Measurements from ENCODE around the gene LDLRAD3. TPM values are rescaled to one million over a fixed set of nuclear protein-coding genes. Genes with fewer than 3 reads are reported as not detected.

LDLRAD3 gene
- total RNA-seq, 4 donors from 2014 or later, result 39.7 to 50.9 (median 46.0) TPM

- TF ChIP-seq POLR2AphosphoS5 (IDR thresholded peaks at IDR 0.05), result no peak
- TF ChIP-seq CTCF (IDR thresholded peaks at IDR 0.05), result no peak
- 93% methylated on average over 11 of the region's 11 CpGs for WGBS
- H3K27me3 ChIP-seq, result no peaks in the 10 kb centered on the region
- DNase-seq (ENCODE audit: low spot score in 2 of 2), result no peak
- no peak overlapping the region for H3K27ac ChIP-seq
- H3K9me3 ChIP-seq, result no peaks in the 10 kb centered on the region
- no peak overlapping the region for H3K4me3 ChIP-seq
- H3K4me1 ChIP-seq, result peaks cover 19% of the 10 kb centered on the region
- H3K36me3 ChIP-seq, result no peaks in the 10 kb centered on the region
Measured at GRCh38 chr11:36034551-36035331, 90.9 kb downstream of the LDLRAD3 start.

- peaks cover 16% of the 10 kb centered on the region for H3K4me1 ChIP-seq
- TF ChIP-seq POLR2AphosphoS5 (IDR thresholded peaks at IDR 0.05) (no peak), POLR2A (IDR thresholded peaks at IDR 0.05) (no peak), EP300 (IDR thresholded peaks at IDR 0.05) (no peak), CTCF (IDR thresholded peaks at IDR 0.05) (no peak)
- no peak overlapping the region for H3K27ac ChIP-seq
- 55% methylated on average over 1 of the region's 1 CpG for whole genome bisulfite sequencing
- H3K9me3 ChIP-seq, result no peaks in the 10 kb centered on the region
- H3K36me3 ChIP-seq, result no peaks in the 10 kb centered on the region
- DNase-seq (ENCODE audit: low spot score in 2 of 2), result no peak
- H3K4me3 ChIP-seq, result no peak overlapping the region
- H3K27me3 ChIP-seq, result no peaks in the 10 kb centered on the region
Measured at GRCh38 chr11:36035454-36035853, 91.6 kb downstream of the LDLRAD3 start.

- Histone ChIP-seq H3K4me1 (peaks cover 10% of the 10 kb centered on the region), H3K27ac (no peak overlapping the region), H3K9me3 (no peaks in the 10 kb centered on the region), H3K4me3 (no peak overlapping the region), H3K36me3 (no peaks in the 10 kb centered on the region), H3K27me3 (no peaks in the 10 kb centered on the region)
- DNase-seq (ENCODE audit: low spot score in 2 of 2), result no peak
- WGBS, result 83% methylated on average over 3 of the region's 9 CpGs
- TF ChIP-seq EP300 (IDR thresholded peaks at IDR 0.05) (no peak), POLR2A (IDR thresholded peaks at IDR 0.05) (no peak), POLR2AphosphoS5 (IDR thresholded peaks at IDR 0.05) (no peak), CTCF (IDR thresholded peaks at IDR 0.05) (no peak)
Measured at GRCh38 chr11:36035999-36036398, 92.1 kb downstream of the LDLRAD3 start.

GRCh38 chr11:36037031-36037430 lies 93.2 kb downstream of the LDLRAD3 start:
- WGBS, result 45% methylated on average over 7 of the region's 7 CpGs
- no peaks in the 10 kb centered on the region for H3K27me3 ChIP-seq
- H3K9me3 ChIP-seq, result no peaks in the 10 kb centered on the region
- DNase-seq (ENCODE audit: low spot score in 2 of 2), result no peak
- H3K4me3 ChIP-seq, result no peak overlapping the region
- no peaks in the 10 kb centered on the region for H3K36me3 ChIP-seq
- no peak overlapping the region for H3K27ac ChIP-seq
- TF ChIP-seq EP300 (IDR thresholded peaks at IDR 0.05) (no peak), POLR2A (IDR thresholded peaks at IDR 0.05) (no peak), POLR2AphosphoS5 (IDR thresholded peaks at IDR 0.05) (no peak), CTCF (IDR thresholded peaks at IDR 0.05) (no peak)
- H3K4me1 ChIP-seq, result peaks cover 11% of the 10 kb centered on the region

- WGBS, result 76% methylated on average over 3 of the region's 3 CpGs
- Histone ChIP-seq H3K4me1 (peaks cover 13% of the 10 kb centered on the region), H3K4me3 (no peak overlapping the region), H3K27me3 (no peaks in the 10 kb centered on the region), H3K36me3 (peaks cover 2% of the 10 kb centered on the region), H3K9me3 (no peaks in the 10 kb centered on the region), H3K27ac (no peak overlapping the region)
- no peak for DNase-seq (ENCODE audit: low spot score in 2 of 2)
- TF ChIP-seq POLR2A (IDR thresholded peaks at IDR 0.05), result no peak
- no peak for TF ChIP-seq EP300 (IDR thresholded peaks at IDR 0.05)
- no peak for TF ChIP-seq POLR2AphosphoS5 (IDR thresholded peaks at IDR 0.05)
Measured at GRCh38 chr11:36038541-36038940, 94.7 kb downstream of the LDLRAD3 start.

All from suprapubic skin (tissue), 4 donors.